HG03575 (cell line): ENCODE measurements around the gene SEMA5A.

Experiments
- ATAC-seq: cut with Tn5 transposase; IDR thresholded peaks from one replicate; pipeline ENCODE4 v1.9.1; 2021; ENCODE audit not compliant: unreplicated experiment, insufficient number of reproducible peaks, low FRiP score; ENCODE audit errors: extremely low read depth

SEMA5A gene

GRCh38 chr5:9545992-9546851 is at the start of gene SEMA5A:
Gene SEMA5A (minus strand): TSS chr5:9546075. CDS start chr5:9379946, 166,129 bp downstream.
- ATAC-seq: no peak

- ATAC-seq: no peak
Observed at GRCh38 chr5:9594913-9595312, 49.0 kb upstream of the SEMA5A start.

- ATAC-seq: no peak
Observed at GRCh38 chr5:9589049-9589835, 43.4 kb upstream of the SEMA5A start.

GRCh38 chr5:9588254-9588653 is 42.4 kb upstream of the SEMA5A start:
- ATAC-seq: no peak

GRCh38 chr5:9587135-9587534 is 41.3 kb upstream of the SEMA5A start:
- no peak for ATAC-seq

GRCh38 chr5:9582406-9582805 is 36.5 kb upstream of the SEMA5A start:
- no peak for ATAC-seq

- ATAC-seq: no peak
Observed at GRCh38 chr5:9573796-9574195, 27.9 kb upstream of the SEMA5A start.

GRCh38 chr5:9572246-9572645 is 26.4 kb upstream of the SEMA5A start:
- no peak for ATAC-seq

- no peak for ATAC-seq
Observed at GRCh38 chr5:9570876-9571275, 25.0 kb upstream of the SEMA5A start.

GRCh38 chr5:9567039-9567438 is 21.2 kb upstream of the SEMA5A start:
- ATAC-seq: no peak

GRCh38 chr5:9564752-9565151 is 18.9 kb upstream of the SEMA5A start:
- no peak for ATAC-seq

GRCh38 chr5:9562141-9562540 is 16.3 kb upstream of the SEMA5A start:
- ATAC-seq: no peak

GRCh38 chr5:9559965-9560364 is 14.1 kb upstream of the SEMA5A start:
- no peak for ATAC-seq

GRCh38 chr5:9558319-9558965 is 12.6 kb upstream of the SEMA5A start:
- ATAC-seq: no peak

GRCh38 chr5:9557696-9558095 is 11.8 kb upstream of the SEMA5A start:
- ATAC-seq: no peak

- ATAC-seq: no peak
Observed at GRCh38 chr5:9555961-9556360, 10.1 kb upstream of the SEMA5A start.

GRCh38 chr5:9554122-9554521 is 8.2 kb upstream of the SEMA5A start:
- no peak for ATAC-seq

GRCh38 chr5:9553561-9553960 is 7.7 kb upstream of the SEMA5A start:
- no peak for ATAC-seq

GRCh38 chr5:9551567-9552537 is 6.0 kb upstream of the SEMA5A start:
- no peak for ATAC-seq
